Stimulated activated CD4-positive, alpha-beta T cell treated with anti-CD3 and anti-CD28 coated beads, TNF-alpha, amount 100 ng/mL, for 24 hours (primary cell): ENCODE results near the gene HSPA1A.
A peak's percentile ranks its signal among the peaks of the same experiment; 100 is the strongest.
"Not testable (repeated sequence)": the region's sequence is repeated elsewhere in the genome, so short reads cannot be mapped to it uniquely, and the experiment has no call there.

Experiments
- DNase-seq, 3 experiments: peaks; one replicate each; pipeline ENCODE4 v3.0.0-alpha.2; 2020; ENCODE audit warnings: low read depth in 3 of 3

Gene HSPA1A

DNA sequence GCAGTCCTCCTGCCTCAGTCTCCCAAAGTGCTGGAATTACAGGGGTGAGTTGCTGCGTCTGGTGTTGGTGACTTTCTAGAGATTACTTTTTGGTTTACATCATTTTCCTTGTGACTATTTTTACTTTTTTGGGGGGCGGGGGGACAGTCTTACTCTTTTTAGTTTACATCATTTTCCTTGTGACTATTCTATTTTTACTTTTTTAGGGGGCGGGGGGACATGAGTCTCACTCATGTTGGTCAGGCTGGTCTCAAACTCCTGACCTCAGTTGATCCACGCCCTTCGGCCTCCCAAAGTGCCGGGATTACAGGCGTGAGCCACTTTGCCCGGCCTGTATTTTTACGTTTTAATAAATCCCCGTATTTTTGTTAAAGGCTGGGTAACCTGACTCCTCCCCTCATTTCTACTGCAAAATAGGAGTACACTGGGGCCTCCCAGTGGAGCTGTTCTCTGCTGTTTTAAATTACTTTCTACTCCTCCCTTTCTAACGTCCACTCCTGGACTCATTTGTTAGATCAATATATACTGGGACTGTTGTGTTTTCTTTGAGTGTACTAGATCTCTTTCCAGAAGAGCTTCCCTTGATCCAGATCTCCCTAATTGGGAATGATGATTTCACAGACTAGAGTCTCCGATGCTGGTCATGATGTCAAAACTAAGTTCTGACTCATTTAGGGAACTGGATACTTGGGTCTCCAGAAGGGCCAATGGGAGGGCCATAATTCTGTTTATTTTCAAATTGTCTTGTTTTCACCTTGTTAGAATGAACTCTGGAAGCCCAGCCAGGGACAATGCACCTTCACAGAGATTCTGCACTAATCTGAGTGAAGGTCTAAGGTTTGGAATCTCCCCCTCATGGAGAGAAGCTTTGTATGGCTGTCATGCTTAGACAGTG lies 21.4 kb downstream of the HSPA1A start:
- DNase-seq = no peak

DNA sequence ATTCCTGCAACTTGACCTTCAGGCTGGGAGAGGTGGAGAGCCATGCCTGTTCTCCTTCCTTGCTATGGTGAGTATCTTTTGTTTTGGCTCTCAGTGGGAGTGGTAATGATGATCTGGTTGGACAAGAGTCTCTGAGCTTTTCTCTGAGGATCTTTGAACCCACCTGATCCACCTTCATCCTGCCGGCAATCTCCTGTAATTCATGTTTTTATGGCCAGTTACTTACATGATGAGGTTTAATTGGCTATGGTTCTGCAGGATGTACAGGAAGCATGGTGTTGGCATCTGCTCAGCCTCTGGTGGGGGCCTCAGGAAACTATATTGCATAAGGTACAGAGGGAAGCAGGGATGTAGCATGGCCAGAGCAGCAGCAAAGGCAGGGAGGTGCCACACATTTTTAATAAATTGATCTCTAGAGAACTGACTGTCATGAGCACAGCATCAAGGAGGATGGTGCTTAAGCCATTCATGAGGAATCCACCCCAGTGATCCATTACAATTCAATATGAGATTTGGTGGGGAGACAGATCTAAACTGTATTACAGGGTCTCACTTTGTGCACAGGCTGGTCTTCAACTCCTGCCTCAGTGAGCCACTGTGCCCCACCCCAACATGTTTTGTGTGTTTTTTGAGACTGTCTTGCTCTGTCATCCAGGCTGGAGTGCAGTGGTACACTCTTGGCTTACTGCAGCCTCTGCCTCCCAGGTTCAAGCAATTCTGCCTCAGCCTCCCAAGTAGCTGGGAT lies 22.2 kb downstream of the HSPA1A start:
- no peak for DNase-seq

DNA sequence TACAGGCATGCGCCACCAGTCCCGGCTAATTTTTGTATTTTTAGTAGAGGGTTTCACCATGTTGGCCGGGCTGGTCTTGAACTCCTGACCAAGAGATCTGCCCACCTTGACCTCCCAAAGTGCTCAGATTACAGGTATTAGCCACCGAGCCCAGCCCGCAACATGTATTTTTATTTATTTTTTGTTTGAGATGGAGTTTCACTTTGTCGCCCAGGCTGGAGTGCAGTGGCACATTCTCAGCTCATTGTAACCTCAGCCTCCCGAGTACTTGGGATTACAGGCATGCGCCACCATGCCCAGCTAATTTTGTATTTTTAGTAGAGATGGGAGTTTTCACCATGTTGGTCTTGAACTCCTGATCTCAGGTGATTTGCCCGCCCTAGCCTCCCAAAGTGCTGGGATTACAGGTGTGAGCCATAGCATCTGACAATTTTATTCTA lies 22.8 kb downstream of the HSPA1A start:
- DNase-seq = not testable (repeated sequence)

- no peak for DNase-seq
Observed at GRCh38 chr6:31838968-31839367, 23.6 kb downstream of the HSPA1A start.

DNA sequence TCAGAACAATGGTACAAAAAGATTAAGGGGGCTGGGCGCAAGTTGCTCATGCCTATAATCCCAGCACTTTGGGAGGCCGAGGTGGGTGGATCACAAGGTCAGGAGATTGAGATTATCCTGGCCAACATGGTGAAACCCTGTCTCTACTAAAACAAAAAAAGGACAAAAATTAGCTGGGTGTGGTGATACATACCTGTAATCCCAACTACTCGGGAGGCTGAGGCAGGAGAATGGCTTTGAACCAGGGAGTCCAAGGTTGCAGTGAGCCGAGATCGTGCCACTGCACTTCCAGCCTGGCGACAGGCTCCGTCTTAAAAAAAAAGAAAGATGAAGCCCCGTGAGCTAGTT lies 24.4 kb downstream of the HSPA1A start:
- not testable (repeated sequence) for DNase-seq

DNA sequence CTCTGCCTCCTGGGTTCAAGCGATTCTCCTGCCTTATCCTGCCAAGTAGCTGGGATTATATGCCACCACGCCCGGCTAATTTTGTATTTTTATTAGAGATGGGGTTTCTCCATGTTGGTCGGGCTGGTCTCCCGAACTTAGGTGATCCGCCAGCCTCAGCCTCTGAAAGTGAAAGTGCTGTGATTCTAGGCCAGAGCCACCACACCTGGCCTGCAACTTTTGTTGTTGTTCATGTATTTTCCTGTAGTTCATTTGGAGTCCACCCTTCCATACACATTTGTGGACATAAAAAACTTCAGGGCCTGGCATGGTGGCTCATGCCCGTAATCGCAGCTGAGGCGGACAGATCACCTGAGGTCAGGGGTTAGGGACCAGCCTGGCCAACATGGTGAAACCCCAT lies 26.7 kb downstream of the HSPA1A start:
- DNase-seq = no peak

- no peak for DNase-seq
Observed at GRCh38 chr6:31844507-31844906, 29.2 kb downstream of the HSPA1A start.

DNA sequence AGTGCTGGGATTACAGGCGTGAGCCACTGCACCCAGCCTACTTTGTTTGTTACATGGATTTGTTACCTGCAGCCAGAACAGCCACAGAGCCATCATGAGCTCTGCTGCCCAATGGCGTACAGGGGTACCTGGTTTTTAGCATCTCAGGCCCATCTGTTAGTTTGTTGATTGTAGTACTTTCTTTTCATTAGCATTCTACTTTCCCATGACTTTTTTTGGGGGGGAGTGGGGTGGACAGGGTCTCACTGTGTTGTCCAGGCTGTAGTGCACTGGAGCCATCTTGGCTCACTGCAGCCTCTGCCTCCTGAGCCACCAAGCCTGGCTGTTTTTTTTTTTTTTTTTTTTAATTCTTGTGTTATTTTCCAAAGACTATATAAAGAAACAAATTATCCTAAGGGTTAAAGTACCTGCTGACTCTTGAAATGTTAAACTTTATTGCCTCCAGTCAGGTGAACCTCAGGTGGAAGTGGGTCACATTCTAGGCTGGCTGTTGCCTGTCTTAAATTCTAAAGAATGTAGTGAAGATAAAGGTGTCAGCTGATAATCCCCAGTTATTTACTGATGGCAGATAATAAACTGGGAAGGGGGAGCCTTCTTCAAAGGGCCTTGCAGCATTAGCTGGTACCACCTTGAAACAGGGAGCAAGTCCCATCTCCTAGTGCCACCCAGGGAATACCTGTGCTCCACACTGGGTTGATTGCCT lies 32.1 kb downstream of the HSPA1A start:
- DNase-seq = no peak

- no peak for DNase-seq
Observed at GRCh38 chr6:31850765-31851484, 35.6 kb downstream of the HSPA1A start.

GRCh38 chr6:31851485-31851832 lies 36.1 kb downstream of the HSPA1A start:
- no peak for DNase-seq

- not testable (repeated sequence) for DNase-seq
Observed at GRCh38 chr6:31851980-31852718, 36.8 kb downstream of the HSPA1A start.

DNA sequence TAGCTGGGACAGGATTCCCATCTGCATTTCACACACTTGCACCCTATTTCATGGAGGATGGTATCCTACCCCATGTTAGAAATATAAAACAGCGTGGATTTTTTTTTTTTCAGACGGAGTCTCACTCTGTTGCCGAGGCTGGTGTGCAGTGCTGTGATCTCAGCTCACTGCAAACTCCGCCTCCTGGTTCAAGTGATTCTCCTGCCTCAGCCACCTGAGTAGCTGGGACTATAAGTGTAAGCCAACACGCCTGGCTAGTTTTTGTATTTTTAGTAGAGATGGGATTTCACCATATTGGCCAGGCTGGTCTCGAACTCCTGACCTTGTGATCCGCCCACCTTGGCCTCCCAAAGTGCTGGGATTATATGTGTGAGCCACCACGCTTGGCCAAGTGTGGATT lies 42.4 kb downstream of the HSPA1A start:
- not testable (repeated sequence) for DNase-seq

GRCh38 chr6:31858707-31859106 lies 43.4 kb downstream of the HSPA1A start:
- no peak for DNase-seq

DNA sequence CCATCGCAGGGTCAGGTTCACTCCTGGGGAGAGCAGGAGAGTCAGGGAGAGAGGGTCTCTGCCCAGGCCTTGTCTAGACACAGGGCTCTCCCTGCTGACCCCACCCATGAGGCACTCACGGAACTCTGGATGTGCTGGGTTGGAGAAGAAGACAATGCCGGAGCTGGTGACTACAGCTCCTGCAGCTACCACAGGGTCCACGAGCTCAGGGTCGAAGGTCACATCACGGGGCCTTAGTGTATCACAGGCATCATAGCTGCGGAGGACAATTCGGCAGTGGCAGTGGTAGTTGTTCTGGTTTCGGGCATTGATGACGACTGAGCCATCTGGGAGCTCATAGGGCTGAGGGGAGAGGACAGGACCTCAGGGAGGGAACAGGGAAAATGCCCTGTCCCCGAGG lies 44.6 kb downstream of the HSPA1A start:
- DNase-seq = no peak

DNA sequence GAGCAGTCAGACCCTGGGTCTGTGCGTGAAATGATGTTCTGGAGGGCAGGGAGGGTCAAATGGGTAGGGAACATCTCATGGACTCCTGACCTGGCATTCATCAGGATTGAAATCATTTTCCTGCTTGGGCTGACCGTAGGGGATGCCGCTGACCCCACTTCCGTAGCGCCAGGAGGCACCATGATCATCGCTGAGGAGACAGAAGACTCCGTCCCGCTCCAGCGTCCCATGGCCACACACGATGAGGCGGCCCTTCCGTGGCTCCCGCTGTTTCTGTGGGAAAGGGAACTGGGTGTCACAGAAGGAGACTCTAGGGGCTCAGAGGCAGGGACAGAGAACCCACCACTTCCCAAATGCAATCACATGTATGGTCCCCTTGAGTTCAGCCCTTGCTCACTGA lies 45.0 kb downstream of the HSPA1A start:
- DNase-seq = no peak

- DNase-seq = no peak
Observed at GRCh38 chr6:31861150-31861549, 45.8 kb downstream of the HSPA1A start.

GRCh38 chr6:31861919-31862343 lies 46.6 kb downstream of the HSPA1A start:
- DNase-seq = no peak

DNA sequence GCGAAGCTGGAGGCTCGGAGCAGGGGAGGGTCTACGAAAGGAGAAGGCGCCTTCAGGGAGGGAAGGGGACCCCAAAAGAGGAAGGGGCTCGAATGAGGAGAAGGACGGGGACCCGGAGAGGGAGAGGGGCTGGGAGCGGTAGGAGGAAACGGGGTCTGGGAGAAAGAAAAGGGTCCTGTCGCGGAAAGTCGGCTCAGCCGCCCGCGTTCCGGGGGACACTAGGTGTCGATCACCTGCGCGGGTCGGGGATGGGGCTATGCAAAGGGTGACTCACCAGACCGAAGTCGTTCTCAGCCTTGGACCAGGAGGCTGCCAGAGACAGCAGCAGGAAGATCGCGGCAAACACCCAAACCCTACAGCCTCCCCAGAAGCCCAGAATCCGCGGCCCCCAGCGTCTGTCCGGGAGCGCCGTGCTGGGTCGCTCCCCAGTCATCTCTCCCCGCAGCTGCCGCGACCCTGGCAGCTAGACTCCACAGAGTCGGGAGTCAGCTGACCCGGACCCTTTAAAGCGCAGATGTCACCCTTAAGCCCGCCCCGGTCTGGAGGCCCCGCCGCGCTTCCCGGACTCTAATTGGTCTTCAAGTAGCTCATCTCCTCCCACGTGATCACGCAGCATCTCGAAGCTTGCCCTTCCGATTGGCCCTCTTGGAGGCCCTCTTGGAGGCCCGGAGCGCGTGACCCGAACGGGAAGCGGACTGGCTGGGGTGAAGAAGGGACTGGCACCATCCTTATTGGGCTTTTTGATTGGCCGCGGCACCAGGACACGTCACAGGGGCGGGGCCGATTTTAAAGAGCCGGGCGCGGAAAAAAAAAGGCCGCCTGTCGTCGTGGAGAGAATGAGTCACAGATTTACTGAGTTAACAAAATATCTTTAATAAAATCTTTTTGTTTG lies 47.2 kb downstream of the HSPA1A start, which contains the start of gene NEU1:
NEU1 (minus strand) TSS at position 478 of the 892 bp plus-strand sequence; CDS start at position 433, 45 bp downstream.
- DNase-seq = peak; percentile 97 to 99 (median 99)

GRCh38 chr6:31864123-31864562 lies 48.8 kb downstream of the HSPA1A start:
- DNase-seq = not testable (repeated sequence)

DNA sequence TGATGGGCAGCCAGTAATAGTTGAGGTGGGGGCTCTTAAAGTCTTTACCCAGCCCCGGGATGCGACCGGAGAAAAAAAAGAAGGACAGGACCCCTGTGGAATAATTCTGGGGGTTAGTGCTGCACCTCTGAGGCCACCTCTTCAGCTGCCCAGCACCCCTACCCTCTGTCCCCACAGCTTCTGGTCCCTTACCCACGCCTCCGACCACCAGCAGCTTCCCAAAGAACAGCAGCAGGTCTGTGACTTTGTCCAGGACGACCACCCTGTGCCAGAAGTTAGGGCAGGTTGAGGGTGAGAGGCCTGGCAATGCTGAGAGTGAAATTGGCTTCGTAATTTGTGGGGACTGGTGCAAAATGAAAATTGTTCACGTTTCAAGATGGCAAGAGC lies 49.5 kb downstream of the HSPA1A start:
- DNase-seq = no peak
